K562 (cell line): ENCODE results near the gene MRGPRE. TPM values are rescaled to one million over a fixed set of nuclear protein-coding genes. Genes with fewer than 3 reads are reported as not detected.

Source experiments
- ATAC-seq: fragments of 200-7000 bp; cut with Tn5 transposase; 3 replicates; pipeline ENCODE4 v1.9.1; 2020; ENCODE audit warnings: moderate library complexity
- BruUV-seq: library from RNA; stranded (reverse); fragments of 400-500 nt; replicated peaks from 2 replicates; lab custom pipeline; 2021; lab: Mats Ljungman, UMichigan
- CTCF ChIA-PET: fragments of 300-600 bp; formaldehyde crosslinking; extraction: SDS; loops from one replicate; lab custom pipeline; 2021; ENCODE audit warnings: low intra/inter-chr PET ratio; lab: Yijun Ruan, JAX
- POLR2A ChIA-PET: fragments of 300-600, 350-650 bp; sonication (Branson Sonifier 250); formaldehyde crosslinking; extraction: SDS; loops from one replicate; lab custom pipeline; 2021; ENCODE audit warnings: antibody characterized with exemption, inconsistent platforms; lab: Yijun Ruan, JAX
- DNase-seq, 4 experiments: peaks; one replicate each; pipeline versions ENCODE4 v3.0.0 to v3.0.0-alpha.2; 2011 to 2018; ENCODE audit warnings: low spot score in 3 of 4, mixed read lengths in 3 of 4; ENCODE audit errors: extremely low read depth in 1 of 4
- FAIRE-seq: peaks from 2 replicates; lab custom pipeline; 2011; peaks lifted over from hg19 to GRCh38; lab: Jason Lieb, UNC
- H2AFZ ChIP-seq: 2 replicates; pipeline ENCODE4 v1.6.0; 2011; ENCODE audit warnings: low read depth, low read length, control low read depth, inconsistent platforms
- H3K27ac ChIP-seq: fragments of 200-600 bp; 3 replicates; pipeline ENCODE4 v1.8.0; 2011; ENCODE audit warnings: low read depth, mild to moderate bottlenecking, control low read depth, inconsistent platforms, low read length, moderate library complexity, mixed read lengths; ENCODE audit errors: extremely low read depth
- H3K27me3 ChIP-seq, 2 experiments: fragments of 300-600 bp in 1 of 2; 2 replicates in 1 of 2; 3 replicates in 1 of 2; pipeline versions ENCODE4 v1.6.0 to v1.8.0; 2011; ENCODE audit warnings: inconsistent platforms in 2 of 2, low read length in 2 of 2, mild to moderate bottlenecking in 1 of 2, mixed read lengths in 1 of 2, moderate library complexity in 1 of 2; ENCODE audit not compliant: control insufficient read depth in 2 of 2, insufficient read depth in 2 of 2
- H3K36me3 ChIP-seq: fragments of 300-600 bp; 3 replicates; pipeline ENCODE4 v1.8.0; 2011; ENCODE audit warnings: mild to moderate bottlenecking, low read length, inconsistent platforms; ENCODE audit not compliant: control insufficient read depth, insufficient read depth
- H3K4me1 ChIP-seq, 2 experiments: fragments of 200-600 bp in 1 of 2; replicated peaks in 1 of 2; 2 replicates in 1 of 2; 3 replicates in 1 of 2; pipeline versions ENCODE4 v1.5.1 to v1.8.0; 2011; ENCODE audit warnings: inconsistent platforms in 2 of 2, low read length in 2 of 2, mild to moderate bottlenecking in 1 of 2, mixed read lengths in 1 of 2, moderate library complexity in 1 of 2; ENCODE audit not compliant: control insufficient read depth in 2 of 2, insufficient read depth in 2 of 2
- H3K4me2 ChIP-seq: 2 replicates; pipeline ENCODE4 v1.6.1; 2011; ENCODE audit warnings: low read length, control low read depth, inconsistent platforms, mixed read lengths; ENCODE audit not compliant: insufficient read depth
- H3K4me3 ChIP-seq: fragments of 200-600 bp; sonication (generic), shearing (Covaris generic); 2 replicates; pipeline ENCODE4 v1.5.1; 2016; ENCODE audit warnings: control low read depth, inconsistent platforms
- H3K79me2 ChIP-seq: fragments of 200-600 bp; 3 replicates; pipeline ENCODE4 v1.8.0; 2011; ENCODE audit warnings: low read length, inconsistent platforms; ENCODE audit not compliant: control insufficient read depth, insufficient read depth
- H3K9ac ChIP-seq, 2 experiments: 2 replicates each; pipeline versions ENCODE4 v1.6.0 to v1.6.1; 2011; ENCODE audit warnings: low read depth in 2 of 2, low read length in 2 of 2, control low read depth in 1 of 2, inconsistent platforms in 1 of 2, mild to moderate bottlenecking in 1 of 2, mixed read lengths in 1 of 2; ENCODE audit not compliant: insufficient read depth in 1 of 2
- H3K9me1 ChIP-seq: one replicate; pipeline ENCODE4 v1.6.0; 2011; ENCODE audit warnings: inconsistent platforms, mild to moderate bottlenecking, low read length, moderate library complexity; ENCODE audit not compliant: control insufficient read depth, insufficient read depth
- H3K9me3 ChIP-seq: replicated peaks from 2 replicates; pipeline ENCODE4 v1.5.1; 2011; ENCODE audit warnings: low read depth, low read length, inconsistent platforms; ENCODE audit not compliant: control insufficient read depth, insufficient read depth
- H4K20me1 ChIP-seq: replicated peaks from 2 replicates; pipeline ENCODE4 v1.6.1; 2011; ENCODE audit warnings: low read length, inconsistent platforms, mixed read lengths; ENCODE audit not compliant: control insufficient read depth, insufficient read depth
- ARID1B ChIP-seq: fragments of 450-650 bp; IDR thresholded peaks from 2 replicates; pipeline ENCODE4 v1.6.1; 2016; ENCODE audit warnings: antibody characterized with exemption, mild to moderate bottlenecking, inconsistent platforms
- BRD4 ChIP-seq: fragments of 200-600 bp; sonication (generic); IDR thresholded peaks from 2 replicates; pipeline ENCODE4 v1.6.1; 2017; ENCODE audit warnings: inconsistent platforms
- COPS2 ChIP-seq: fragments of 450-650 bp; conservative IDR thresholded peaks from 2 replicates; pipeline ENCODE4 v1.6.1; 2016; ENCODE audit warnings: mild to moderate bottlenecking, moderate library complexity
- GATA2 ChIP-seq: sonication (generic); formaldehyde crosslinking; IDR thresholded peaks from 2 replicates; pipeline ENCODE4 v1.4.0; 2020; ENCODE audit warnings: mild to moderate bottlenecking, missing genetic modification reagents
- HIVEP1 ChIP-seq: fragments of 250-450 bp; sonication (Bioruptor Pico); IDR thresholded peaks from 2 replicates; pipeline ENCODE4 v1.4.0; 2020; ENCODE audit warnings: mild to moderate bottlenecking
- HMGN3 ChIP-seq: IDR thresholded peaks from 2 replicates; pipeline ENCODE4 v1.6.1; 2011; ENCODE audit warnings: borderline replicate concordance, low read depth, mild to moderate bottlenecking, mixed read lengths, low read length; ENCODE audit not compliant: insufficient read length; ENCODE audit errors: extremely low read depth
- PURB ChIP-seq: sonication (generic); formaldehyde crosslinking; IDR thresholded peaks from 2 replicates; pipeline ENCODE4 v1.9.0; 2021; ENCODE audit warnings: low read depth, mild to moderate bottlenecking, missing genetic modification reagents
- TFAM ChIP-seq: fragments of 250-450 bp; sonication (Bioruptor Pico); conservative IDR thresholded peaks from 2 replicates; pipeline ENCODE4 v1.5.0; 2021; ENCODE audit warnings: mild to moderate bottlenecking, moderate library complexity
- TGIF2 ChIP-seq: sonication (generic); formaldehyde crosslinking; IDR thresholded peaks from 2 replicates; pipeline ENCODE4 v1.8.1; 2022; ENCODE audit warnings: mild to moderate bottlenecking, missing genetic modification reagents, moderate library complexity
- XRCC3 ChIP-seq: fragments of 450-650 bp; IDR thresholded peaks from 2 replicates; pipeline ENCODE4 v1.6.1; 2017; ENCODE audit warnings: mild to moderate bottlenecking, moderate library complexity
- YY1 ChIP-seq, 3 experiments: IDR thresholded peaks; 2 replicates each; pipeline ENCODE4 v1.6.1; 2011; ENCODE audit warnings: low read length in 2 of 3, mild to moderate bottlenecking in 2 of 3, moderate library complexity in 2 of 3, borderline replicate concordance in 1 of 3, control low read depth in 1 of 3, low read depth in 1 of 3; ENCODE audit not compliant: insufficient read depth in 3 of 3, insufficient replicate concordance in 2 of 3, control insufficient read depth in 1 of 3, insufficient read length in 1 of 3; ENCODE audit errors: extremely low read depth in 1 of 3
- ZFX ChIP-seq: sonication (generic); formaldehyde crosslinking; IDR thresholded peaks from 2 replicates; pipeline ENCODE4 v1.8.0; 2022; ENCODE audit warnings: mild to moderate bottlenecking, missing genetic modification reagents, moderate library complexity
- WGBS: fragments of 100-300 bp; shearing (Covaris generic); methylation state at CpG from one replicate; pipeline ENCODE4 v1.1.6; 2016; ENCODE audit warnings: low coverage, mixed read lengths; ENCODE audit not compliant: insufficient coverage; ENCODE audit errors: missing lambda C conversion rate; 5-methylcytosine and 5-hydroxymethylcytosine counted together
- in situ Hi-C: fragments of 300-500 bp; cut with MboI; formaldehyde crosslinking; loops from 4 replicates; pipeline ENCODE4 v1.15.0; 2018; ENCODE audit warnings: inconsistent platforms, mixed read lengths
- intact Hi-C: fragments of 100-400 bp; cut with micrococcal nuclease; formaldehyde crosslinking; loops from 2 replicates; pipeline ENCODE4 v1.14.2; 2022
- polyA plus RNA-seq, 8 experiments: library from polyadenylated mRNA; depleted of rRNA in 4 of 8; stranded (reverse) in 5 of 8; unstranded in 3 of 8; fragments of >200 nt; fragmentation: Nextera tagmentation in 2 of 8; fragmentation: Illumina TruSeq in 1 of 8; extraction: Ambion mirVana in 2 of 8; extraction: Trizol in 1 of 8; gene quantifications; 2 replicates each; pipeline versions ENCODE4 v1.2.1 to v1.2.3, GENCODE V29; 2011 to 2014; ENCODE audit warnings: inconsistent platforms in 1 of 8, missing spikeins in 1 of 8
- total RNA-seq, 7 experiments: library from RNA; depleted of rRNA in 6 of 7; stranded (reverse); fragments of >200 nt in 6 of 7; fragmentation: Illumina TruSeq in 2 of 7; extraction: Trizol in 2 of 7; gene quantifications; 2 replicates each; pipeline versions ENCODE4 v1.2.1 to v1.2.3, GENCODE V29; 2011 to 2021; ENCODE audit warnings: low replicate concordance in 1 of 7
- TF ChIP-seq, protein P1 (sequence below): fragments of 200-400 bp; formaldehyde crosslinking; IDR thresholded peaks from 2 replicates; pipeline ENCODE4 v1.6.1; 2017; ENCODE audit warnings: mild to moderate bottlenecking, low read depth, low read length, moderate library complexity

Gene MRGPRE
- total and polyA plus RNA-seq, 9 of the 15 experiments (the other 6 are each of a cell fraction or from before 2014, with no cell fraction given) = not detected

DNA sequence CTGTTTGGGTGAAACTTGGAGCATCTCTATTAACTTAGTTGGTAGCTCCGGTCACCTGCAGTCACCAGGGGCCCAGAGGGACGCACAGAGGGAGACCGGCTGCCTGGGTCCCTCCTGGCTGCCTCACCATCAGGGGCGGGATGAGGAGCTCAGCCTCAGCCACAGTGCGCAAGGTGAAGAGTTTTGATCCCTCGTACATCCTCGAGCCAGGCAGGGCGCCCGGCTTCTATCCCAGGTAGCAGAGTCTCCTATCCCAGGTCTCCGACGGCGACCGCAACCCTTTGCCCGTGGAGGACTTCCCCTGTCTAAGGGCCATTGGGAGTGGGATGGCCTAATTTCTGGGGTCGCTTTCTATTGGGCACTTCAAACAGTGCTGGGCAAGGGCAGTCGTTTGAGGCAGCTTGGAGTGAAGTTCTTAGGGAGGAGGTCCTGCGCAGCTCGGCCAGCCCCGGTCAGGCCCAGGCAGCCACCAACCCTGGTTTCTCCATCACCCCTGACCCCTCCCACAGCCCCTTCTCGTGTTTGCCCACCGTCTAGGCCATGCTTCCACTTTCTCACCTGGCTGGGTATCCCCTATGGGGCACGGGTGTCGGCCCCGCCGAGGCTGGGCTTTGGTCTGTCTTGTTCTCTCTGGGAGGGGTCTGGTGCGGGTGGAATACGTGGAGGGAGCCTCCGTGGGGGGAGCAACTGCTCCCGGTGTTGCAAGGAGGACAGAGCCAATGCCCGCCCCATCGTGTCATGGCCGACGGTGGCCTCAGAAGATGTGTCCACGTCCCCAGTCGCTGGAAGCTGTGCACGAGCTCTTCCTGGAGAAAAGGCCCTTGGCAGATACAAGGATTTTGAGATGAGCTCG lies 10.0 kb downstream of the MRGPRE start (continued):
- TF ChIP-seq, protein P1, sequence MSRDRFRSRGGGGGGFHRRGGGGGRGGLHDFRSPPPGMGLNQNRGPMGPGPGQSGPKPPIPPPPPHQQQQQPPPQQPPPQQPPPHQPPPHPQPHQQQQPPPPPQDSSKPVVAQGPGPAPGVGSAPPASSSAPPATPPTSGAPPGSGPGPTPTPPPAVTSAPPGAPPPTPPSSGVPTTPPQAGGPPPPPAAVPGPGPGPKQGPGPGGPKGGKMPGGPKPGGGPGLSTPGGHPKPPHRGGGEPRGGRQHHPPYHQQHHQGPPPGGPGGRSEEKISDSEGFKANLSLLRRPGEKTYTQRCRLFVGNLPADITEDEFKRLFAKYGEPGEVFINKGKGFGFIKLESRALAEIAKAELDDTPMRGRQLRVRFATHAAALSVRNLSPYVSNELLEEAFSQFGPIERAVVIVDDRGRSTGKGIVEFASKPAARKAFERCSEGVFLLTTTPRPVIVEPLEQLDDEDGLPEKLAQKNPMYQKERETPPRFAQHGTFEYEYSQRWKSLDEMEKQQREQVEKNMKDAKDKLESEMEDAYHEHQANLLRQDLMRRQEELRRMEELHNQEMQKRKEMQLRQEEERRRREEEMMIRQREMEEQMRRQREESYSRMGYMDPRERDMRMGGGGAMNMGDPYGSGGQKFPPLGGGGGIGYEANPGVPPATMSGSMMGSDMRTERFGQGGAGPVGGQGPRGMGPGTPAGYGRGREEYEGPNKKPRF = no peak
- no peak for TF ChIP-seq HIVEP1 (CRISPR knock-in tag)
- TF ChIP-seq YY1 (IDR thresholded peaks at IDR 0.05; ENCODE audit: borderline replicate concordance in 1 of 3, control insufficient read depth in 1 of 3, extremely low read depth in 1 of 3, insufficient read depth in 3 of 3, insufficient read length in 1 of 3, insufficient replicate concordance in 2 of 3, low read depth in 1 of 3, low read length in 2 of 3) = no peak
- no peak for TF ChIP-seq TGIF2
- no peak for TF ChIP-seq XRCC3

- 26% methylated on average over 20 of the region's 27 CpGs for WGBS
- Histone ChIP-seq H2AFZ (peak overlapping the region; percentile 17; the same call in 1 of the 2 replicates), H3K4me2 (no peak overlapping the region), H3K9ac (peak overlapping the region in 1 of 2 experiments; percentile 40; a peak in 1 of 4 replicates), H3K9me3 (no peaks in the 10 kb centered on the region), H3K27me3 (no peaks in the 10 kb centered on the region), H3K4me1 (peaks cover 15 to 94% of the 10 kb centered on the region in 2 experiments; a peak in 4 of 5 replicates), H3K9me1 (no peaks in the 10 kb centered on the region), H4K20me1 (no peaks in the 10 kb centered on the region), H3K36me3 (no peaks in the 10 kb centered on the region), H3K79me2 (no peaks in the 10 kb centered on the region), H3K27ac (no peak overlapping the region), H3K4me3 (no peak overlapping the region)
- FAIRE-seq (no peak), ATAC-seq (no peak), DNase-seq (no peak)
- intact Hi-C loops = no loop called here
- TF ChIP-seq ZFX (CRISPR knock-in tag) = no peak
- no peak for TF ChIP-seq BRD4
- no peak for TF ChIP-seq HMGN3
- no peak for TF ChIP-seq COPS2
- no peak for TF ChIP-seq ARID1B
- no peak for TF ChIP-seq TFAM (CRISPR knock-in tag)
- TF ChIP-seq PURB (CRISPR knock-in tag) = no peak
- TF ChIP-seq GATA2 (CRISPR knock-in tag) = 0 out of 2 replicates have a peak, but pooled peaks have one; percentile 28
- CTCF ChIA-PET = no interaction called here
- in situ Hi-C loops = no loop called here
- no TSS peak for BruUV-seq
- POLR2A ChIA-PET = interaction anchor here (0.6 to 1.0 kb wide), 2 partner anchors 11 to 13 kb away, joined by 3 read pairs; partner anchors contain the start of gene MRGPRE
Observed at GRCh38 chr11:3221408-3222002, 10.7 kb downstream of the MRGPRE start.
